NB4 (cell line): Measurements from ENCODE around the gene BACH2.

Experiments
- DNase-seq: peaks from one replicate; pipeline ENCODE4 v3.0.0; 2010; ENCODE audit warnings: low read depth
- H3K4me3 ChIP-seq: one replicate; pipeline ENCODE4 v1.5.1; 2011; ENCODE audit warnings: mild to moderate bottlenecking, low read depth, low read length, moderate library complexity
- CTCF ChIP-seq: IDR thresholded peaks from one replicate; pipeline ENCODE4 v1.5.1; 2012; ENCODE audit warnings: low read depth, low read length
- MAX ChIP-seq: IDR thresholded peaks from 2 replicates; pipeline ENCODE4 v1.6.1; 2011; ENCODE audit warnings: low read depth, low read length
- MYC ChIP-seq: IDR thresholded peaks from 2 replicates; pipeline ENCODE4 v1.6.1; 2011; ENCODE audit warnings: low read depth, low read length
- POLR2A ChIP-seq: IDR thresholded peaks from 2 replicates; pipeline ENCODE4 v1.6.1; 2011; ENCODE audit warnings: mild to moderate bottlenecking; ENCODE audit not compliant: insufficient read length; ENCODE audit errors: extremely low read depth

BACH2 gene

GRCh38 chr6:89950446-89950845 is 346.2 kb downstream of the BACH2 start:
- DNase-seq, result no peak
- TF ChIP-seq MYC, result no peak
- no peak overlapping the region for H3K4me3 ChIP-seq

DNA sequence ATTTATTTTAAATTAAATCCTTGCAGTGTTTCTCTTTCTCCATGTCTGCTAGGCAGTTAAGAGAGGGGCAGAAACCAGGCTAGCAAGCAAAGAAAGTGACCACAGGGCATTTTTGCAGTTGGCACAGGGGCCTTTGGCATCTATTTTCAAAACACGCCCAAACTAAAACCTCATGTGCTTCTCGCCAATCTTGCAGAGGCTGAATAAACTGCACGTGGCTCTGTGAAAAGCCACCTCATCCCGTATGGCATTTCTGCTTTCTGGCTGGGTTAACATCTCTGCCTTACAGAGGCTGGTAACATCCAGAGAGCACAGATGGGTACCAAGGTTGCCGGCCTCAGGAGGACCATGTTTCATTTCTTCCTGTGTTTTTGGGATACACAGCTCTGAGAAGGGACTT is 347.8 kb downstream of the BACH2 start:
- no peak for DNase-seq
- no peak for TF ChIP-seq POLR2A
- no peak for TF ChIP-seq MAX
- no peak for TF ChIP-seq CTCF
- no peak for TF ChIP-seq MYC

DNA sequence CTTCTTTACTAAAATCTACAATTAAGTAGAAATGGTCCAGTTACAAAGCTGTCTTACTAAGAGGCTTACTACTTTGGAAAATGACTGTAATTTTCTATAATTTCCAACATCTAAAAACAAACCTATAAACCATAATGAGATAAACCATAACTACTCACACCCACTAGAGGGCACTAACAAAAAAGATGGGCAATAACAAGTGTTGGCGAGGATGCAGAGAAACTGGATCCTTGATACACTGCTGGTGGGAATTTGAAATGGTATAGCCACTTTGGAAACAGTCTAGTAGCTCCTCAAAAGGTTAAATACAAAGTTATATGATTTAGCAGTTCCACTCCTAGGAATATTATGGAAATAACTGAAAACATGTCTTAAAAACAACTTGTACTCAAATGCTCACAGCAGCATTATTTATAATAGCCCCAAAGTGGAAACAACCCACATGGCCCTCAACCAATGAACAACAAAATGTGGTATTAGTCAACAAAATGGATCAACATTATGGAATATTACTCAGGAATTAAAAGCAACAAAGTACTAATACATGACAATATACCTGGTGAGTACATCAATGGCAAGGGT is 351.7 kb downstream of the BACH2 start:
- DNase-seq, result peak; percentile 27
- H3K4me3 ChIP-seq, result no peak overlapping the region
- TF ChIP-seq MAX, result no peak
- TF ChIP-seq CTCF, result peak; percentile 25

More for the DNA sequence above, 347.8 kb downstream of the BACH2 start:
- no peak overlapping the region for H3K4me3 ChIP-seq

DNA sequence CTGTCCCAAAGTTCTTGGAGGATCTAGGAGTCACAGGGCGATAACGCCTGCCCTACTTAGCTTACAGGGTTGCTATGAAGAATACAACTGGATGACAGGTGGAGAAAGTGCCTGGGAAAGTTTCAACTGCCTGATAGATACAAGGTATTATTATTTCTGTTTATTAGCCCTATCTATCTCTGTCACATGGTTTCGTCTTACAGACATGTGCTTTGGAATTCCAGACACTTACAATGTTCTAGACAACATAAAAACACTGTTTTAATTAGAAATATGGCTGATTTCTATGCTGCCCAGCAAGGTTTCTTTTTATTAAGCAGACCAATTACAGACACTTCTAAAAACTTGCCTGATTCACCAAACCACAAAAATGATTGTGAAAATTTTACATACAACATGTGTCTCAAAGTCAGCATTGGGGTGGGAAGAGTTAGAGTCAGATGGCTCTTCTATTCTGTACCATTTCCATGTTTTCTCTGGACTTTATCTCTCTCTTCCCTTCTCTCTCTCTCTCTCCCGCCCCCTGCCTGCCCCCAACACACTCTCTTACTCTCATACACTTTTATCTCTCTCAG is 352.4 kb downstream of the BACH2 start:
- H3K4me3 ChIP-seq, result no peak overlapping the region
- no peak for TF ChIP-seq MAX
- no peak for DNase-seq

GRCh38 chr6:89942601-89943000 is 354.0 kb downstream of the BACH2 start:
- no peak for TF ChIP-seq MAX
- TF ChIP-seq POLR2A, result no peak
- TF ChIP-seq CTCF, result no peak
- no peak for TF ChIP-seq MYC
- H3K4me3 ChIP-seq, result no peak overlapping the region
- no peak for DNase-seq

DNA sequence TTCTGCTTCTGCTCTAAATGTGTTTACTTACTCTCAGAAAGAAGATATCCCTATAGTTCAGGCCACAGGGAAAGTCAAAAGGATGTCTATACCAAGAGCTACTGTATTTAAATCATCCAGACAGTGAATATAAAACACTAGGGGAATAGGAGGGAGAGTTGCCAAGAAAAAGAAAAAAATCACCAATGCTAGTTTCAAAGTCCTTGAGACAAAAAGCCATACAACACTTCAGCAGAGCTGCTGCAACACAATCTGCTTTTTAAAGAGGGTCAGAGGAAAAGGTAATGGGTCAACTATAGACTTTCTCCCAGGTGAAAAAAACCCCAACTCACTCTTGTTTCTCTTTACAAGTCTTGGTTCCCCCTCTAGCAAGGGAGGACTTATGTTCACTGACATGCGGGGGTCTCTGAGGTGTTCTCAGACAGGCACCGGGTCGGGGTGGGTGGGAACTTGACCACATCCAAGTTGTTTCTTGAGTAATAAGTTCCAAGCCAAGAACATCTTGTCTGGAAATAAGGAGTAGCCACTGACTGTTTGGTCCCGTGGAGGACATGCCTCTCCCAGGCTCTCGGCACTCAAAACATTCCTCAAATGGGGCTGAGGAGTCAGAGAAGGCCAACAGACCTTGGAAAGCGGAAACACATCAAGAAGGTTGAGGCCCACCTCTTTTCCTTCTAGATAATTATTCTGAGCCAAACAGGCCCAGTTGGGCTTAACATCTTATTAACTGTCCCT is 354.7 kb downstream of the BACH2 start:
- H3K4me3 ChIP-seq, result no peak overlapping the region
- TF ChIP-seq MAX (no peak), POLR2A (no peak), MYC (no peak), CTCF (no peak)
- no peak for DNase-seq
